ENCODE data around the gene SYN1. TPM values are rescaled to one million over a fixed set of nuclear protein-coding genes. Genes with fewer than 3 reads are reported as not detected.

Gene SYN1
- total and polyA plus RNA-seq, 4 donors, result 0.09 to 2.5 (median 0.60) TPM

DNA sequence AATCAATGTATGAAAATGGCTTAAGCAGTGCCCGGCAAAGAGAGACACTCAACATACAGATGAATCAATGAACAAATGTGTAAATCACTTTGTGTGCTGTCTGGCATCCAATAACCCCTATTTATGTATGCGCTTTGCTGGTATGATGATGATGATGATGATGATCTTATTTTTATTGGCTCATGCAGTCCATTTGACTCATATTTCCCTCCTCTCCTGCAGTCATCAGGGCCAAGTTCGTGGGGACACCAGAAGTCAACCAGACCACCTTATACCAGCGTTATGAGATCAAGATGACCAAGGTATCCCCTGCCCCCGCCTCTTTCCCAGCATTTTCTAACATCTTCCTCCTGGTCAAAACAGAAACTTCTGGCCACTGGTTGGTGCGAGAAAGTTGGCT, 34.9 kb downstream of the SYN1 start:
- Histone ChIP-seq H3K9ac (ENCODE audit: low read depth in 1 of 2, low read length in 2 of 2) (no peak overlapping the region), H3K4me1 (ENCODE audit: control insufficient read depth in 4 of 4, insufficient read depth in 4 of 4, low read length in 3 of 4) (peaks cover 0 to 1% (median 0%) of the 10 kb centered on the region in 4 donors), H3K27ac (ENCODE audit: low read depth in 1 of 2, low read length in 2 of 2) (peak overlapping the region in 1 of 2 donors; percentile 7), H3K9me3 (ENCODE audit: control insufficient read depth in 4 of 4, low read length in 3 of 4) (no peaks in the 10 kb centered on the region), H3K36me3 (ENCODE audit: control insufficient read depth in 4 of 4, insufficient read depth in 3 of 4, low read depth in 1 of 4, low read length in 3 of 4) (peaks cover 0 to 2% (median 0%) of the 10 kb centered on the region in 4 donors), H3K27me3 (ENCODE audit: control insufficient read depth in 4 of 4, insufficient read depth in 4 of 4, low read length in 3 of 4) (no peaks in the 10 kb centered on the region), H3K4me3 (ENCODE audit: low read depth in 1 of 3, low read length in 3 of 3) (no peak overlapping the region)
- TF ChIP-seq TAF1 (conservative IDR thresholded peaks at IDR 0.05) (no peak), HNF4A (conservative IDR thresholded peaks at IDR 0.05) (no peak), RXRA (IDR thresholded peaks at IDR 0.05) (no peak), RAD21 (IDR thresholded peaks at IDR 0.05) (no peak)
- TF ChIP-seq, protein P1, sequence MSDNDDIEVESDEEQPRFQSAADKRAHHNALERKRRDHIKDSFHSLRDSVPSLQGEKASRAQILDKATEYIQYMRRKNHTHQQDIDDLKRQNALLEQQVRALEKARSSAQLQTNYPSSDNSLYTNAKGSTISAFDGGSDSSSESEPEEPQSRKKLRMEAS (IDR thresholded peaks at IDR 0.05), result no peak
- TF ChIP-seq, protein P2, sequence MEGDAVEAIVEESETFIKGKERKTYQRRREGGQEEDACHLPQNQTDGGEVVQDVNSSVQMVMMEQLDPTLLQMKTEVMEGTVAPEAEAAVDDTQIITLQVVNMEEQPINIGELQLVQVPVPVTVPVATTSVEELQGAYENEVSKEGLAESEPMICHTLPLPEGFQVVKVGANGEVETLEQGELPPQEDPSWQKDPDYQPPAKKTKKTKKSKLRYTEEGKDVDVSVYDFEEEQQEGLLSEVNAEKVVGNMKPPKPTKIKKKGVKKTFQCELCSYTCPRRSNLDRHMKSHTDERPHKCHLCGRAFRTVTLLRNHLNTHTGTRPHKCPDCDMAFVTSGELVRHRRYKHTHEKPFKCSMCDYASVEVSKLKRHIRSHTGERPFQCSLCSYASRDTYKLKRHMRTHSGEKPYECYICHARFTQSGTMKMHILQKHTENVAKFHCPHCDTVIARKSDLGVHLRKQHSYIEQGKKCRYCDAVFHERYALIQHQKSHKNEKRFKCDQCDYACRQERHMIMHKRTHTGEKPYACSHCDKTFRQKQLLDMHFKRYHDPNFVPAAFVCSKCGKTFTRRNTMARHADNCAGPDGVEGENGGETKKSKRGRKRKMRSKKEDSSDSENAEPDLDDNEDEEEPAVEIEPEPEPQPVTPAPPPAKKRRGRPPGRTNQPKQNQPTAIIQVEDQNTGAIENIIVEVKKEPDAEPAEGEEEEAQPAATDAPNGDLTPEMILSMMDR (IDR thresholded peaks at IDR 0.05; ENCODE audit: low read depth, low read length, missing input control), result no peak
- no peak for DNase-seq (ENCODE audit: low spot score)
- 86% methylated on average over 6 of the region's 6 CpGs for WGBS

DNA sequence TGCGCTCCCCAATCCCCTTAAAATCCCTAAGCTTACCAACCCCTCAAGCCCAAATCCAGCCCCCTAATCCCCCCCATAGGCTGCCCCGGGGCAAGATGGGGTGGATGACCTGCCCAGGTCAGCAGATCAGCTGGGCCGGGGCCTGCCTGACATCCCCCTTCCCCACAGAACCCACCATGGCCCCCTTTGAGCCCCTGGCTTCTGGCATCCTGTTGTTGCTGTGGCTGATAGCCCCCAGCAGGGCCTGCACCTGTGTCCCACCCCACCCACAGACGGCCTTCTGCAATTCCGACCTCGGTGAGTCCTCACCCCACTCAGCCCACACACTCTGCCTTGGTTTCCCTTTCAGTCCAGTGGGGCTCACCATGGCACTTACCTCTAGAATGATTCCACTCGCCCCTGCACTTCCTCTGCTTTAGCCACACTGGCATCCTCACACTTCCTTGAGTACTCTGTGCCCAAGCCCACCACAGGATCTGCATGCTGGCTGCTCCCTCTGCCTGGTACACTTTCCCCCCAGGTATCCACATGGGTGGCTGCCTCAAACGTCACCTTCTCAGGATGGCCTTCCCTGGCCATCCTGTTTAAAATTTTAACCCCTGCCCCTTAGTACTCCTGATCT, 36.3 kb downstream of the SYN1 start:
- WGBS, result 73% methylated on average over 8 of the region's 8 CpGs

More for the DNA sequence above, 36.3 kb downstream of the SYN1 start:
- Histone ChIP-seq H3K27me3 (ENCODE audit: control insufficient read depth in 4 of 4, insufficient read depth in 4 of 4, low read length in 3 of 4) (no peaks in the 10 kb centered on the region), H3K36me3 (ENCODE audit: control insufficient read depth in 4 of 4, insufficient read depth in 3 of 4, low read depth in 1 of 4, low read length in 3 of 4) (peaks cover 0 to 2% (median 0%) of the 10 kb centered on the region in 4 donors), H3K9ac (ENCODE audit: low read depth in 1 of 2, low read length in 2 of 2) (no peak overlapping the region), H3K4me1 (ENCODE audit: control insufficient read depth in 4 of 4, insufficient read depth in 4 of 4, low read length in 3 of 4) (peaks cover 0 to 6% (median under 1%) of the 10 kb centered on the region in 4 donors), H3K4me3 (ENCODE audit: low read depth in 1 of 3, low read length in 3 of 3) (peak overlapping the region; percentile 8 to 47 (median 43)), H3K9me3 (ENCODE audit: control insufficient read depth in 4 of 4, low read length in 3 of 4) (no peaks in the 10 kb centered on the region), H3K27ac (ENCODE audit: low read depth in 1 of 2, low read length in 2 of 2) (peak overlapping the region in 1 of 2 donors; percentile 67)
- TF ChIP-seq, protein P3, sequence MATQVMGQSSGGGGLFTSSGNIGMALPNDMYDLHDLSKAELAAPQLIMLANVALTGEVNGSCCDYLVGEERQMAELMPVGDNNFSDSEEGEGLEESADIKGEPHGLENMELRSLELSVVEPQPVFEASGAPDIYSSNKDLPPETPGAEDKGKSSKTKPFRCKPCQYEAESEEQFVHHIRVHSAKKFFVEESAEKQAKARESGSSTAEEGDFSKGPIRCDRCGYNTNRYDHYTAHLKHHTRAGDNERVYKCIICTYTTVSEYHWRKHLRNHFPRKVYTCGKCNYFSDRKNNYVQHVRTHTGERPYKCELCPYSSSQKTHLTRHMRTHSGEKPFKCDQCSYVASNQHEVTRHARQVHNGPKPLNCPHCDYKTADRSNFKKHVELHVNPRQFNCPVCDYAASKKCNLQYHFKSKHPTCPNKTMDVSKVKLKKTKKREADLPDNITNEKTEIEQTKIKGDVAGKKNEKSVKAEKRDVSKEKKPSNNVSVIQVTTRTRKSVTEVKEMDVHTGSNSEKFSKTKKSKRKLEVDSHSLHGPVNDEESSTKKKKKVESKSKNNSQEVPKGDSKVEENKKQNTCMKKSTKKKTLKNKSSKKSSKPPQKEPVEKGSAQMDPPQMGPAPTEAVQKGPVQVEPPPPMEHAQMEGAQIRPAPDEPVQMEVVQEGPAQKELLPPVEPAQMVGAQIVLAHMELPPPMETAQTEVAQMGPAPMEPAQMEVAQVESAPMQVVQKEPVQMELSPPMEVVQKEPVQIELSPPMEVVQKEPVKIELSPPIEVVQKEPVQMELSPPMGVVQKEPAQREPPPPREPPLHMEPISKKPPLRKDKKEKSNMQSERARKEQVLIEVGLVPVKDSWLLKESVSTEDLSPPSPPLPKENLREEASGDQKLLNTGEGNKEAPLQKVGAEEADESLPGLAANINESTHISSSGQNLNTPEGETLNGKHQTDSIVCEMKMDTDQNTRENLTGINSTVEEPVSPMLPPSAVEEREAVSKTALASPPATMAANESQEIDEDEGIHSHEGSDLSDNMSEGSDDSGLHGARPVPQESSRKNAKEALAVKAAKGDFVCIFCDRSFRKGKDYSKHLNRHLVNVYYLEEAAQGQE (IDR thresholded peaks at IDR 0.05), result no peak
- TF ChIP-seq JUND (IDR thresholded peaks at IDR 0.05), result no peak
- no peak for TF ChIP-seq NR2F2 (IDR thresholded peaks at IDR 0.05)
- TF ChIP-seq, protein P4, sequence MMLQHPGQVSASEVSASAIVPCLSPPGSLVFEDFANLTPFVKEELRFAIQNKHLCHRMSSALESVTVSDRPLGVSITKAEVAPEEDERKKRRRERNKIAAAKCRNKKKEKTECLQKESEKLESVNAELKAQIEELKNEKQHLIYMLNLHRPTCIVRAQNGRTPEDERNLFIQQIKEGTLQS (IDR thresholded peaks at IDR 0.05), result no peak
- TF ChIP-seq FOXA1 (IDR thresholded peaks at IDR 0.05), result no peak
- TF ChIP-seq RAD21 (IDR thresholded peaks at IDR 0.05), result no peak
- TF ChIP-seq FOXA2 (IDR thresholded peaks at IDR 0.05), result no peak
- TF ChIP-seq GABPA (IDR thresholded peaks at IDR 0.05 in 1 of 2, conservative IDR thresholded peaks at IDR 0.05 in 1 of 2), result no peak
- no peak for TF ChIP-seq SP1 (IDR thresholded peaks at IDR 0.05)
- no peak for TF ChIP-seq HNF4A (conservative IDR thresholded peaks at IDR 0.05)
- TF ChIP-seq, protein P5, sequence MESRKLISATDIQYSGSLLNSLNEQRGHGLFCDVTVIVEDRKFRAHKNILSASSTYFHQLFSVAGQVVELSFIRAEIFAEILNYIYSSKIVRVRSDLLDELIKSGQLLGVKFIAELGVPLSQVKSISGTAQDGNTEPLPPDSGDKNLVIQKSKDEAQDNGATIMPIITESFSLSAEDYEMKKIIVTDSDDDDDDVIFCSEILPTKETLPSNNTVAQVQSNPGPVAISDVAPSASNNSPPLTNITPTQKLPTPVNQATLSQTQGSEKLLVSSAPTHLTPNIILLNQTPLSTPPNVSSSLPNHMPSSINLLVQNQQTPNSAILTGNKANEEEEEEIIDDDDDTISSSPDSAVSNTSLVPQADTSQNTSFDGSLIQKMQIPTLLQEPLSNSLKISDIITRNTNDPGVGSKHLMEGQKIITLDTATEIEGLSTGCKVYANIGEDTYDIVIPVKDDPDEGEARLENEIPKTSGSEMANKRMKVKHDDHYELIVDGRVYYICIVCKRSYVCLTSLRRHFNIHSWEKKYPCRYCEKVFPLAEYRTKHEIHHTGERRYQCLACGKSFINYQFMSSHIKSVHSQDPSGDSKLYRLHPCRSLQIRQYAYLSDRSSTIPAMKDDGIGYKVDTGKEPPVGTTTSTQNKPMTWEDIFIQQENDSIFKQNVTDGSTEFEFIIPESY (IDR thresholded peaks at IDR 0.05), result no peak
- TF ChIP-seq, protein P2 (IDR thresholded peaks at IDR 0.05; ENCODE audit: low read depth, low read length, missing input control), result no peak
- no peak for TF ChIP-seq RXRA (IDR thresholded peaks at IDR 0.05)
- TF ChIP-seq, protein P1 (IDR thresholded peaks at IDR 0.05), result no peak
- no peak for DNase-seq (ENCODE audit: low spot score)
